Measurements from ENCODE around the gene PHF14. TPM values are rescaled to one million over a fixed set of nuclear protein-coding genes. Genes with fewer than 3 reads are reported as not detected.

PHF14 gene
- total RNA-seq, 1 donor: 35.6 TPM

GRCh38 chr7:11207565-11207964, 233.9 kb downstream of the PHF14 start:
- no peak overlapping the region for H3K4me3 ChIP-seq (ENCODE audit: low read depth, low read length)
- no peak for DNase-seq (ENCODE audit: low read depth)
- TF ChIP-seq, protein P1, sequence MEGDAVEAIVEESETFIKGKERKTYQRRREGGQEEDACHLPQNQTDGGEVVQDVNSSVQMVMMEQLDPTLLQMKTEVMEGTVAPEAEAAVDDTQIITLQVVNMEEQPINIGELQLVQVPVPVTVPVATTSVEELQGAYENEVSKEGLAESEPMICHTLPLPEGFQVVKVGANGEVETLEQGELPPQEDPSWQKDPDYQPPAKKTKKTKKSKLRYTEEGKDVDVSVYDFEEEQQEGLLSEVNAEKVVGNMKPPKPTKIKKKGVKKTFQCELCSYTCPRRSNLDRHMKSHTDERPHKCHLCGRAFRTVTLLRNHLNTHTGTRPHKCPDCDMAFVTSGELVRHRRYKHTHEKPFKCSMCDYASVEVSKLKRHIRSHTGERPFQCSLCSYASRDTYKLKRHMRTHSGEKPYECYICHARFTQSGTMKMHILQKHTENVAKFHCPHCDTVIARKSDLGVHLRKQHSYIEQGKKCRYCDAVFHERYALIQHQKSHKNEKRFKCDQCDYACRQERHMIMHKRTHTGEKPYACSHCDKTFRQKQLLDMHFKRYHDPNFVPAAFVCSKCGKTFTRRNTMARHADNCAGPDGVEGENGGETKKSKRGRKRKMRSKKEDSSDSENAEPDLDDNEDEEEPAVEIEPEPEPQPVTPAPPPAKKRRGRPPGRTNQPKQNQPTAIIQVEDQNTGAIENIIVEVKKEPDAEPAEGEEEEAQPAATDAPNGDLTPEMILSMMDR (IDR thresholded peaks at IDR 0.05; ENCODE audit: insufficient read depth, low read length): peak; percentile 27

GRCh38 chr7:11208883-11209465, 235.3 kb downstream of the PHF14 start:
- no peak overlapping the region for H3K4me3 ChIP-seq (ENCODE audit: low read depth, low read length)
- no peak for DNase-seq (ENCODE audit: low read depth)
- TF ChIP-seq, protein P1 (IDR thresholded peaks at IDR 0.05; ENCODE audit: insufficient read depth, low read length): no peak

DNA sequence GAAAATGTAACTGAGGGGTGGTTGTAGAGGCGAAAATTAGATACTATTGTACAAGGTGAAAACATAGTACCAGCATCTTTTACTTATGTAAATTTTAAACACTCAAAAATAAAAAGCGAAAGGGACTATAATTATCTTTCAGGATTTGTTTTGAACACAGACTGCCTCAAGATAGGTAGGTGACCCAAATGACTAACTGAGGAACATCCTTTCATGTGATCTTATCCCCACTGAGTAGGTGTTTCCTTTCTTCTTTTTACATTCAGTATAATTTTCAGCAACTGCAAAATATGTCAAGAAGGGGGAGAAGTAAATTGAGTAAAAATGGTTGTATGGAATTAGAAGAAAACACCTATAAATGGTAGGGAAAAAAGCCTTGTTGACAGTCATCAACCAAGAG, 236.7 kb downstream of the PHF14 start:
- no peak overlapping the region for H3K4me3 ChIP-seq (ENCODE audit: low read depth, low read length)
- TF ChIP-seq, protein P1 (IDR thresholded peaks at IDR 0.05; ENCODE audit: insufficient read depth, low read length): no peak
- DNase-seq (ENCODE audit: low read depth): no peak

DNA sequence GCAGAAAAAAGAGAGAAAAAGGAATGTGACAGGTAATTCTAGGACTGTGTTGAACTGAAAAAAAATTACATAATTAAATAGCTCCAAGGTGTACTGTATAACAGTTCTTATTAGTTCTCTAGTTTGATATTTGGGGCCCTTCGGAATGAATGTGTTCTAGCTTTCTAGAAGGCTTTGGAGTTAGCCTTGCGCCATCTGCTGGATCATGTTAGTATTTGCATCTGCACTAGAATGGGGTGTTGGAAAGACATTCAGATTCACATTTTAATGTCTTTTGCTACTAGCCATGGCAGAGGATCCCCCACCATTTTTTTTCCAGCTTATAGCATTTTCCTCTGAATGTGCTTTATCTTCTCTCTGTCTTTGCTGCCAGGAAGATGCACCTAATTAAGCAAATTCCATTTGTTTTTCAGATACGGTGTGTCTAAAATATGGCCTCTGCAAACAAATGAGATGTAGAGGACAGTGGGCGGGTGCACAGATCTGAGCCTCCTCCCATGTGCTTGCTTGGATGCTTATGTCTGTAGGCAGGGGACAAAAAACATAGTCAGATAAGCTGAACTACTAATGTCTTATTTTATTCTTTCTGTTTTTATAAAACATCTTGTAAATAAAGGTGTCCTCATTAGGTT, 238.5 kb downstream of the PHF14 start:
- peak; percentile 82 for DNase-seq (ENCODE audit: low read depth)
- no peak overlapping the region for H3K4me3 ChIP-seq (ENCODE audit: low read depth, low read length)
- TF ChIP-seq, protein P1 (IDR thresholded peaks at IDR 0.05; ENCODE audit: insufficient read depth, low read length): peak; percentile 88

GRCh38 chr7:11212816-11213215, 239.1 kb downstream of the PHF14 start:
- no peak overlapping the region for H3K4me3 ChIP-seq (ENCODE audit: low read depth, low read length)
- DNase-seq (ENCODE audit: low read depth): no peak
- TF ChIP-seq, protein P1 (IDR thresholded peaks at IDR 0.05; ENCODE audit: insufficient read depth, low read length): no peak

GRCh38 chr7:11213266-11213665, 239.6 kb downstream of the PHF14 start:
- no peak overlapping the region for H3K4me3 ChIP-seq (ENCODE audit: low read depth, low read length)
- no peak for DNase-seq (ENCODE audit: low read depth)
- TF ChIP-seq, protein P1 (IDR thresholded peaks at IDR 0.05; ENCODE audit: insufficient read depth, low read length): no peak
